ENCODE results near the gene FOXO3. TPM values are rescaled to one million over a fixed set of nuclear protein-coding genes. Genes with fewer than 3 reads are reported as not detected.

FOXO3 gene
- total and polyA plus RNA-seq, 2 of the 8 experiments (the other 6 are each of a cell fraction or from before 2014, with no cell fraction given): 13.1 to 19.3 TPM

- TF ChIP-seq CHD7 (IDR thresholded peaks at IDR 0.05; ENCODE audit: insufficient replicate concordance, low read length) (no peak), POLR2AphosphoS5 (IDR thresholded peaks at IDR 0.05; ENCODE audit: low read depth, low read length) (no peak), KDM1A (IDR thresholded peaks at IDR 0.05; ENCODE audit: borderline replicate concordance, low read length) (no peak), TCF12 (IDR thresholded peaks at IDR 0.05; ENCODE audit: low read depth, low read length) (no peak), E2F6 (IDR thresholded peaks at IDR 0.05) (no peak), ATF2 (IDR thresholded peaks at IDR 0.05; ENCODE audit: low read length) (no peak), RFX5 (IDR thresholded peaks at IDR 0.05; ENCODE audit: borderline replicate concordance, low read depth, low read length) (no peak), POLR2A (IDR thresholded peaks at IDR 0.05; ENCODE audit: control extremely low read depth in 1 of 2, low read depth in 2 of 2, low read length in 2 of 2) (no peak), SIN3A (conservative IDR thresholded peaks at IDR 0.05 in 1 of 2, IDR thresholded peaks at IDR 0.05 in 1 of 2; ENCODE audit: low read depth in 1 of 2, low read length in 2 of 2) (no peak), SP4 (IDR thresholded peaks at IDR 0.05; ENCODE audit: low read length) (no peak)
Measured at GRCh38 chr6:108671175-108671574, 110.5 kb downstream of the FOXO3 start (continued).
